HepG2 (cell line): Measurements from ENCODE around the gene RIC3. TPM values are rescaled to one million over a fixed set of nuclear protein-coding genes. Genes with fewer than 3 reads are reported as not detected.
A peak's percentile ranks its signal among the peaks of the same experiment; 100 is the strongest.

Experiments
- ATAC-seq: fragments of 200-7000 bp; cut with Tn5 transposase; 3 replicates; pipeline ENCODE4 v1.9.1; 2020; ENCODE audit warnings: mild to moderate bottlenecking, moderate library complexity
- BruUV-seq: library from RNA; stranded (reverse); fragments of 400-500 nt; replicated peaks from 2 replicates; lab custom pipeline; 2021; lab: Mats Ljungman, UMichigan
- CTCF ChIA-PET: fragments of 300-600 bp; formaldehyde crosslinking; extraction: SDS; loops from one replicate; lab custom pipeline; 2021; ENCODE audit warnings: low total read pairs, inconsistent platforms, low intra/inter-chr PET ratio; lab: Yijun Ruan, JAX
- POLR2A ChIA-PET: fragments of 350-600 bp; sonication (Branson Sonifier 250); formaldehyde crosslinking; loops from one replicate; lab custom pipeline; 2020; ENCODE audit warnings: antibody characterized with exemption, inconsistent platforms; lab: Yijun Ruan, JAX
- DNase-seq: peaks from one replicate; pipeline ENCODE4 v3.0.0-alpha.2; 2015; ENCODE audit warnings: low spot score
- FAIRE-seq: peaks from 3 replicates; lab custom pipeline; 2011; peaks lifted over from hg19 to GRCh38; lab: Jason Lieb, UNC
- H2AFZ ChIP-seq: one replicate; pipeline ENCODE4 v1.6.1; 2011; ENCODE audit warnings: low read length, inconsistent platforms
- H3K27ac ChIP-seq: fragments of 300-600 bp; 3 replicates; pipeline ENCODE4 v1.8.0; 2011; ENCODE audit warnings: mixed run types, mild to moderate bottlenecking, mixed read lengths, low read length, inconsistent platforms; ENCODE audit not compliant: insufficient read depth; ENCODE audit errors: extremely low read length
- H3K27me3 ChIP-seq, 2 experiments: fragments of 200-600 bp in 1 of 2; 2 replicates in 1 of 2; 3 replicates in 1 of 2; pipeline versions ENCODE4 v1.6.0 to v1.8.0; 2011; ENCODE audit warnings: low read length in 2 of 2, mild to moderate bottlenecking in 2 of 2, moderate library complexity in 2 of 2, inconsistent platforms in 1 of 2; ENCODE audit not compliant: insufficient read depth in 2 of 2, control insufficient read depth in 1 of 2
- H3K36me3 ChIP-seq, 2 experiments: fragments of 200-600 bp in 1 of 2; replicated peaks in 1 of 2; 2 replicates in 1 of 2; 3 replicates in 1 of 2; pipeline versions ENCODE4 v1.5.1 to v1.8.0; 2011; ENCODE audit warnings: low read length in 2 of 2, inconsistent platforms in 1 of 2; ENCODE audit not compliant: insufficient read depth in 2 of 2, control insufficient read depth in 1 of 2
- H3K4me1 ChIP-seq: 2 replicates; pipeline ENCODE4 v1.5.1; 2012; ENCODE audit warnings: low read length, inconsistent platforms; ENCODE audit not compliant: insufficient read depth
- H3K4me2 ChIP-seq: 2 replicates; pipeline ENCODE4 v1.6.0; 2011; ENCODE audit warnings: low read depth, low read length, inconsistent platforms
- H3K4me3 ChIP-seq, 3 experiments: fragments of 200-600 bp in 1 of 3; sonication (generic), shearing (Covaris generic) in 1 of 3; replicated peaks in 1 of 3; 2 replicates each; pipeline ENCODE4 v1.5.1; 2011 to 2016; ENCODE audit warnings: low read length in 3 of 3, inconsistent platforms in 2 of 3, low read depth in 2 of 3, mild to moderate bottlenecking in 2 of 3, control low read depth in 1 of 3, mixed read lengths in 1 of 3; ENCODE audit not compliant: insufficient read depth in 1 of 3
- H3K79me2 ChIP-seq: one replicate; pipeline ENCODE4 v1.6.1; 2011; ENCODE audit warnings: low read length, inconsistent platforms; ENCODE audit not compliant: insufficient read depth
- H3K9ac ChIP-seq: 2 replicates; pipeline ENCODE4 v1.6.0; 2011; ENCODE audit warnings: mild to moderate bottlenecking, low read depth, low read length, inconsistent platforms; ENCODE audit not compliant: insufficient read depth
- H3K9me3 ChIP-seq: 2 replicates; pipeline ENCODE4 v1.5.1; 2012; ENCODE audit warnings: mild to moderate bottlenecking, low read length
- H4K20me1 ChIP-seq: 2 replicates; pipeline ENCODE4 v1.6.0; 2011; ENCODE audit warnings: inconsistent platforms, mild to moderate bottlenecking, low read length, moderate library complexity; ENCODE audit not compliant: insufficient read depth
- MYNN ChIP-seq: sonication (generic); formaldehyde crosslinking; IDR thresholded peaks from 2 replicates; pipeline ENCODE4 v1.4.0; 2020; ENCODE audit warnings: mild to moderate bottlenecking, low read depth, missing genetic modification reagents
- NFE2L2 ChIP-seq: fragments of 150-350 bp; IDR thresholded peaks from 2 replicates; pipeline ENCODE4 v1.6.1; 2014; ENCODE audit warnings: low read length
- NFIB ChIP-seq: sonication (generic); formaldehyde crosslinking; IDR thresholded peaks from 2 replicates; pipeline ENCODE4 v1.9.0; 2021; ENCODE audit warnings: missing genetic modification reagents, mild to moderate bottlenecking, borderline replicate concordance
- WGBS: methylation state at CpG from one replicate; pipeline ENCODE4 v1.1.6; 2017; ENCODE audit warnings: low lambda C conversion rate; 5-methylcytosine and 5-hydroxymethylcytosine counted together
- in situ Hi-C: cut with HindIII; loops from 2 replicates; pipeline ENCODE4 v1.10.0; 2017; ENCODE audit warnings: low pct_unique_long_range_greater_than_20kb; ENCODE audit not compliant: extremely low pct_ligation_motif_present
- intact Hi-C: fragments of 100-400 bp; cut with micrococcal nuclease; formaldehyde crosslinking; loops from one replicate; pipeline ENCODE4 v1.10.0; 2022; ENCODE audit not compliant: unreplicated experiment
- polyA plus RNA-seq, 8 experiments: library from polyadenylated mRNA; depleted of rRNA in 3 of 8; stranded (reverse) in 7 of 8; unstranded in 1 of 8; fragments of >200 nt; fragmentation: Illumina TruSeq in 4 of 8; extraction: Trizol in 4 of 8; gene quantifications; 2 replicates each; pipeline versions ENCODE4 v1.2.1 to v1.2.3, GENCODE V29; 2011 to 2016; ENCODE audit warnings: low read depth in 4 of 8, missing spikeins in 1 of 8, mixed read lengths in 1 of 8; ENCODE audit not compliant: insufficient read depth in 1 of 8
- total RNA-seq, 5 experiments: library from RNA; depleted of rRNA; stranded (reverse); fragments of >200 nt; fragmentation: Illumina TruSeq; extraction: Trizol; gene quantifications; 2 replicates each; pipeline ENCODE4 v1.2.3, GENCODE V29; 2016; ENCODE audit warnings: low read depth in 1 of 5
- TF ChIP-seq, protein P1 (sequence below): sonication (generic); formaldehyde crosslinking; IDR thresholded peaks from 2 replicates; pipeline ENCODE4 v1.4.0; 2020; ENCODE audit warnings: missing genetic modification reagents
- TF ChIP-seq, protein P2 (sequence below): sonication (generic); formaldehyde crosslinking; IDR thresholded peaks from 2 replicates; pipeline ENCODE4 v1.5.0; 2020; ENCODE audit warnings: mild to moderate bottlenecking, missing genetic modification reagents, moderate library complexity
- TF ChIP-seq, protein P3 (sequence below): sonication (generic); formaldehyde crosslinking; IDR thresholded peaks from 2 replicates; pipeline ENCODE4 v1.5.0; 2020; ENCODE audit warnings: mild to moderate bottlenecking, low read depth, missing genetic modification reagents, borderline replicate concordance

The RIC3 gene
- total and polyA plus RNA-seq, 2 of the 13 experiments (the other 11 are each of a cell fraction or from before 2014, with no cell fraction given) = not detected

DNA sequence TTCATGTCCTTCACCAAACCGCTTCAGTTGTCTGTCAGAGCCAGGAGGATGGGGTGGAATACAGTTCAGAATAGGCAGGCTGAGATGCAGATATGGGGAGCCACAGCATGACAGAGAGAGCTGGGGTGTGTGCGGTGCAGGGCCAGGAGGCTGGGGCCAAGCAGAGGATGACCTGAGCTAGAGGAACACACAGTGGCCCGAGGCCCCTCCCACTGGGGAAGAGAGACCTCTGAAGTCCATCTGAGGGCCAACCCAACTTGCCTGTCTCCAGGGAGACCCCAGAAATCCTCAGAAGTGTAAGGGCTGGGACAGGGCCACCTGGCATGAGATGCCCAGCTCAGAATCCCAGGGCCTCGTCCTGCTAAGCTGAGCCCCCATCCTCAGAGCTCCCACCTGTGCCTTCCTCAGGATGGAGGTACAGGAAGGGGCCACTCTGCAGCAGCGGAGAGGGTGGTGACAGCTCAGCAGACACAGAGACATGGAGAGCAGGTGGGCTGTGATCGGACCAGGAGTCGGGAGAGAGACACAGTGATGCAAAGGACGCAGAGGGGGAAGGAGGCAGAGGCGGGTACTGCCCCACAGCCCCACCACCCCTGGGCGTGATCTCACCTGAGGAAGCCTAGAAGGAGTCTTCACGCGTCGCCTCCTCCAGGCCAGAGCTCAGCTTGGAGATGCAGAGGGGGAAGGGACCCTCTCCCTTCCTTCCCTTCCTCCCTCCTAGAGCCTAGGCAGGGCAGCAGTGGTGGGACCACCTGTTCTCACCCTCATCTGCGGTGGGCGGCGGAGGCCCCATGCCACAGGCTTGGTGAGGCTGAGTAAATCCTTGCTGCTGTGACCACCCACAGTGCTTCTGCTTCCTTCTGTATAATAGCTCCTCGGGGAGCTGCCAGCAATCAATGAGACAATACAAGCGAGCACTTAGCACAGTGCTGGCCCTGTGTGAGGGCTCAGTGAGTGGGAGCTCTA is 96.9 kb downstream of the RIC3 start:
- 23% methylated on average over 10 of the region's 18 CpGs for WGBS
- Histone ChIP-seq H3K79me2 (no peaks in the 10 kb centered on the region), H3K27me3 (peaks cover 0 to 27% of the 10 kb centered on the region in 2 experiments; a peak in 4 of 5 replicates), H4K20me1 (no peaks in the 10 kb centered on the region; the same call in 1 of the 2 replicates), H3K9me3 (no peaks in the 10 kb centered on the region), H3K27ac (no peak overlapping the region), H2AFZ (no peak overlapping the region), H3K36me3 (no peaks in the 10 kb centered on the region), H3K4me2 (no peak overlapping the region)
- no peak for FAIRE-seq
- no peak for ATAC-seq
- in situ Hi-C loops = no loop called here
- DNase-seq = no peak
- TF ChIP-seq NFE2L2 = no peak
- TF ChIP-seq, all 625 proteins: peak for 0
- intact Hi-C loops = no loop called here
- ChIA-PET POLR2A (no interaction called here), CTCF (no interaction called here)
- H3K4me3 ChIP-seq = no peak overlapping the region
- H3K9ac ChIP-seq = no peak overlapping the region
- BruUV-seq = no TSS peak
- peaks cover 14% of the 10 kb centered on the region for H3K4me1 ChIP-seq

DNA sequence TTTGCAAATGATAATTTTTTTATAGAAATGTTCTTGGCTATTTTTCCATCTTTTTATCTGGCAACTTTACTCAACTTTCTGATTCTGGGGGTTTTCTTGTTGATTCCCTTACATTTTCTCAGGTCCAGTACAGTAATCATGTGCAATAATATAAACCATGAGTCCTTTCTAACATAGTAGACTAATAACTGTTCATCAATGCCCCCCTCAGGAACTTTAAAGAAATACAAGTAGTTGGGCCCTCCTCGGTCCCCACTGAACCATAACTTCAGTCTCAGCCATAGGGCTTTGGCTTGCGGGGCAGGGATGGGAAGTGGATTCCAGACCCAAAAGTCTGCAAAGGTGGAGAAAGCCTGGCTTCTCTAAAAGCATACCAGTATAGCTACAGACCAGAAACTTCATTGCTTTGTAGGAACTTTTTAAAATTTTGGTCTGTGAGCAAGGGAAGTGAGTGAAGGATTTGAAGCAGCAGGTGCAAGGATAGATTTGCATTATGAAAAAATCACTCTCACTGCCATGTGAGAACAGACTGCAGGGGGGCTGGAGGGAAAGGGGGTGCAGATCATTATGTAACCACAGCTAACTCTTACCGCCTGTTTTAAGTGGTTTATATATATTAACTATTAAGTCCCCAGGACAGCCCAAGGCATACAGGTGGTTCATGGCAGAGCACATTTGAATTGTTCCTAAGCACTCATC is 98.3 kb downstream of the RIC3 start:
- no peak for TF ChIP-seq NFE2L2
- TF ChIP-seq, protein P1, sequence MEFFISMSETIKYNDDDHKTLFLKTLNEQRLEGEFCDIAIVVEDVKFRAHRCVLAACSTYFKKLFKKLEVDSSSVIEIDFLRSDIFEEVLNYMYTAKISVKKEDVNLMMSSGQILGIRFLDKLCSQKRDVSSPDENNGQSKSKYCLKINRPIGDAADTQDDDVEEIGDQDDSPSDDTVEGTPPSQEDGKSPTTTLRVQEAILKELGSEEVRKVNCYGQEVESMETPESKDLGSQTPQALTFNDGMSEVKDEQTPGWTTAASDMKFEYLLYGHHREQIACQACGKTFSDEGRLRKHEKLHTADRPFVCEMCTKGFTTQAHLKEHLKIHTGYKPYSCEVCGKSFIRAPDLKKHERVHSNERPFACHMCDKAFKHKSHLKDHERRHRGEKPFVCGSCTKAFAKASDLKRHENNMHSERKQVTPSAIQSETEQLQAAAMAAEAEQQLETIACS (CRISPR knock-in tag) = no peak
- no peak for TF ChIP-seq NFIB
- TF ChIP-seq, protein P2, sequence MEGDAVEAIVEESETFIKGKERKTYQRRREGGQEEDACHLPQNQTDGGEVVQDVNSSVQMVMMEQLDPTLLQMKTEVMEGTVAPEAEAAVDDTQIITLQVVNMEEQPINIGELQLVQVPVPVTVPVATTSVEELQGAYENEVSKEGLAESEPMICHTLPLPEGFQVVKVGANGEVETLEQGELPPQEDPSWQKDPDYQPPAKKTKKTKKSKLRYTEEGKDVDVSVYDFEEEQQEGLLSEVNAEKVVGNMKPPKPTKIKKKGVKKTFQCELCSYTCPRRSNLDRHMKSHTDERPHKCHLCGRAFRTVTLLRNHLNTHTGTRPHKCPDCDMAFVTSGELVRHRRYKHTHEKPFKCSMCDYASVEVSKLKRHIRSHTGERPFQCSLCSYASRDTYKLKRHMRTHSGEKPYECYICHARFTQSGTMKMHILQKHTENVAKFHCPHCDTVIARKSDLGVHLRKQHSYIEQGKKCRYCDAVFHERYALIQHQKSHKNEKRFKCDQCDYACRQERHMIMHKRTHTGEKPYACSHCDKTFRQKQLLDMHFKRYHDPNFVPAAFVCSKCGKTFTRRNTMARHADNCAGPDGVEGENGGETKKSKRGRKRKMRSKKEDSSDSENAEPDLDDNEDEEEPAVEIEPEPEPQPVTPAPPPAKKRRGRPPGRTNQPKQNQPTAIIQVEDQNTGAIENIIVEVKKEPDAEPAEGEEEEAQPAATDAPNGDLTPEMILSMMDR (CRISPR knock-in tag) = peak; percentile 29
- TF ChIP-seq, protein P3, sequence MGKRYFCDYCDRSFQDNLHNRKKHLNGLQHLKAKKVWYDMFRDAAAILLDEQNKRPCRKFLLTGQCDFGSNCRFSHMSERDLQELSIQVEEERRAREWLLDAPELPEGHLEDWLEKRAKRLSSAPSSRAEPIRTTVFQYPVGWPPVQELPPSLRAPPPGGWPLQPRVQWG (CRISPR knock-in tag) = no peak
- no peak for TF ChIP-seq MYNN (CRISPR knock-in tag)
- Histone ChIP-seq H3K79me2 (no peaks in the 10 kb centered on the region), H3K27me3 (peaks cover 0 to 36% of the 10 kb centered on the region in 2 experiments; a peak in 4 of 5 replicates), H4K20me1 (no peaks in the 10 kb centered on the region), H3K9ac (no peak overlapping the region), H3K4me3 (no peak overlapping the region), H3K27ac (no peak overlapping the region), H2AFZ (no peak overlapping the region), H3K4me1 (peaks cover 14% of the 10 kb centered on the region), H3K9me3 (no peaks in the 10 kb centered on the region), H3K36me3 (no peaks in the 10 kb centered on the region), H3K4me2 (no peak overlapping the region)
- intact Hi-C loops (loop anchor here (1.0 kb wide), 2 partner anchors 37 to 64 kb away; no protein-coding TSS in a partner anchor), in situ Hi-C loops (no loop called here)
- ATAC-seq (peak; percentile 60), DNase-seq (peak; percentile 20), FAIRE-seq (no peak)
- 26% methylated on average over 3 of the region's 3 CpGs for whole genome bisulfite sequencing
- CTCF ChIA-PET = interaction anchor here (2.1 kb wide), 1 partner anchor 37 kb away, joined by 12 read pairs; no protein-coding TSS in a partner anchor
- BruUV-seq = no TSS peak
- POLR2A ChIA-PET = no interaction called here
